Measurements from ENCODE around the gene PCDH9. TPM values are rescaled to one million over a fixed set of nuclear protein-coding genes. Genes with fewer than 3 reads are reported as not detected.

PCDH9 gene
- total and polyA plus RNA-seq, 2 of the 4 experiments (the other 2 are of a cell fraction) = 2.2 to 10.2 TPM

GRCh38 chr13:67118277-67118676, 111.9 kb downstream of the PCDH9 start:
- Histone ChIP-seq H2AFZ (replicated peaks; ENCODE audit: low read length, poor library complexity) (no peak overlapping the region), H3K79me1 (ENCODE audit: low read depth in 1 of 2, low read length in 2 of 2) (no peaks in the 10 kb centered on the region), H2BK20ac (ENCODE audit: low read depth, low read length) (no peak overlapping the region; the same call in 1 of the 2 replicates), H2BK120ac (ENCODE audit: low read depth, low read length) (no peak overlapping the region), H3K4me1 (ENCODE audit: control insufficient read depth, insufficient read depth, low read length) (peaks cover 3% of the 10 kb centered on the region), H3K23ac (ENCODE audit: low read depth, low read length) (no peak overlapping the region), H3K27me3 (ENCODE audit: control insufficient read depth, insufficient read depth, low read length) (no peaks in the 10 kb centered on the region), H3K36me3 (ENCODE audit: control insufficient read depth, insufficient read depth, low read length) (no peaks in the 10 kb centered on the region), H3K4ac (ENCODE audit: low read depth, low read length) (no peak overlapping the region), H2BK5ac (ENCODE audit: low read depth, low read length, poor library complexity, severe bottlenecking) (no peak overlapping the region), H4K5ac (ENCODE audit: low read depth, low read length) (no peak overlapping the region; the same call in 1 of the 2 replicates), H3K9me3 (ENCODE audit: control insufficient read depth, insufficient read depth, low read length) (no peaks in the 10 kb centered on the region), H3K9me1 (ENCODE audit: insufficient read depth, low read length) (no peaks in the 10 kb centered on the region), H4K8ac (ENCODE audit: low read depth in 2 of 2, low read length in 2 of 2) (no peak overlapping the region), H3K4me2 (ENCODE audit: low read depth, low read length) (no peak overlapping the region), H3K18ac (ENCODE audit: low read depth, low read length) (no peak overlapping the region), H4K20me1 (ENCODE audit: insufficient read depth, low read length) (no peaks in the 10 kb centered on the region), H2AK5ac (ENCODE audit: low read depth, low read length) (no peak overlapping the region), H3K4me3 (ENCODE audit: insufficient read depth, low read depth, low read length) (no peak overlapping the region), H2AK9ac (replicated peaks; ENCODE audit: low read depth, low read length, poor library complexity) (no peak overlapping the region), H3K9ac (ENCODE audit: low read depth, low read length) (no peak overlapping the region), H4K91ac (ENCODE audit: insufficient read depth, low read depth, low read length) (no peak overlapping the region), H3K14ac (replicated peaks; ENCODE audit: low read depth, low read length) (no peak overlapping the region), H2BK15ac (ENCODE audit: low read depth, low read length) (no peak overlapping the region), H3K27ac (ENCODE audit: insufficient read depth, low read length) (no peak overlapping the region), H3K56ac (ENCODE audit: extremely low read depth, insufficient read depth, low read length) (no peak overlapping the region)
- no CpG with 5 or more reads among the region's 1 CpG for WGBS, 2 experiments (ENCODE audit: extremely low coverage in 2 of 2, insufficient read length in 1 of 2)
- BruUV-seq (replicated peaks) = no TSS peak
- in situ Hi-C loops (cut with MboI; ENCODE audit: low sequenced_read_pairs) = no loop called here
- POLR2A ChIA-PET (ENCODE audit: unreplicated experiment) = no interaction called here
- intact Hi-C loops (cut with micrococcal nuclease) = no loop called here
- CTCF ChIA-PET = no interaction called here
- ATAC-seq (ENCODE audit: low read depth) (no peak), DNase-seq (no peak)
- dilution Hi-C loops (cut with HindIII; ENCODE audit: low sequenced_read_pairs, unreplicated experiment) = no loop called here
- no peak for TF ChIP-seq CTCF (conservative IDR thresholded peaks at IDR 0.05; ENCODE audit: low read depth, low read length)
- TF ChIP-seq CHD1 (IDR thresholded peaks at IDR 0.05; ENCODE audit: low read depth, low read length) = no peak
- no peak for TF ChIP-seq FOS (IDR thresholded peaks at IDR 0.05; ENCODE audit: low read depth, low read length)

All from IMR-90 (cell line).